Stimulated activated CD4-positive, alpha-beta T cell treated with anti-CD3 and anti-CD28 coated beads, Interleukin-1b, Interleukin-23, amount 100 ng/mL, for 24 hours (primary cell): ENCODE measurements around the gene CARD14.
"Not testable (repeated sequence)": the region's sequence is repeated elsewhere in the genome, so short reads cannot be mapped to it uniquely, and the experiment has no call there.

Source experiments
- DNase-seq, 4 experiments: peaks; one replicate each; pipeline ENCODE4 v3.0.0-alpha.2; 2020; ENCODE audit warnings: low read depth in 4 of 4, low spot score in 1 of 4

CARD14 gene

GRCh38 chr17:80223142-80223815, 53.4 kb downstream of the CARD14 start:
- DNase-seq: no peak

GRCh38 chr17:80223838-80224497, 54.1 kb downstream of the CARD14 start:
- no peak for DNase-seq

- DNase-seq: no peak
Observed at GRCh38 chr17:80224683-80225082, 54.9 kb downstream of the CARD14 start.

GRCh38 chr17:80225230-80225629, 55.4 kb downstream of the CARD14 start:
- no peak for DNase-seq

- DNase-seq: no peak
Observed at GRCh38 chr17:80227156-80227555, 57.3 kb downstream of the CARD14 start.

- DNase-seq: no peak
Observed at GRCh38 chr17:80227666-80228065, 57.8 kb downstream of the CARD14 start.

- no peak for DNase-seq
Observed at GRCh38 chr17:80228477-80228876, 58.6 kb downstream of the CARD14 start.

- no peak for DNase-seq
Observed at GRCh38 chr17:80229011-80229410, 59.2 kb downstream of the CARD14 start.

GRCh38 chr17:80232438-80232837, 62.6 kb downstream of the CARD14 start:
- no peak for DNase-seq

- no peak for DNase-seq
Observed at GRCh38 chr17:80233202-80233601, 63.4 kb downstream of the CARD14 start.

GRCh38 chr17:80236911-80237310, 67.1 kb downstream of the CARD14 start:
- DNase-seq: no peak

- DNase-seq: no peak
Observed at GRCh38 chr17:80237386-80237785, 67.6 kb downstream of the CARD14 start.

GRCh38 chr17:80242505-80242904, 72.7 kb downstream of the CARD14 start:
- no peak for DNase-seq

GRCh38 chr17:80243526-80244433, 74.0 kb downstream of the CARD14 start:
- no peak for DNase-seq

- not testable (repeated sequence) for DNase-seq
Observed at GRCh38 chr17:80244448-80244847, 74.6 kb downstream of the CARD14 start.

- no peak for DNase-seq
Observed at GRCh38 chr17:80244871-80245509, 75.2 kb downstream of the CARD14 start.

- no peak for DNase-seq
Observed at GRCh38 chr17:80245566-80246265, 75.9 kb downstream of the CARD14 start.

GRCh38 chr17:80246266-80246681, 76.4 kb downstream of the CARD14 start:
- no peak for DNase-seq

GRCh38 chr17:80246726-80247125, 76.9 kb downstream of the CARD14 start:
- DNase-seq: no peak

- no peak for DNase-seq
Observed at GRCh38 chr17:80247561-80247960, 77.7 kb downstream of the CARD14 start.
